GM12872 (cell line): Measurements from ENCODE around the gene MFSD12.

Experiments
- TF ChIP-seq, protein P1 (sequence below): IDR thresholded peaks from 3 replicates; pipeline ENCODE4 v1.5.1; 2011; ENCODE audit warnings: low read depth, mild to moderate bottlenecking, low read length, moderate library complexity; ENCODE audit not compliant: insufficient read depth

Gene MFSD12

DNA sequence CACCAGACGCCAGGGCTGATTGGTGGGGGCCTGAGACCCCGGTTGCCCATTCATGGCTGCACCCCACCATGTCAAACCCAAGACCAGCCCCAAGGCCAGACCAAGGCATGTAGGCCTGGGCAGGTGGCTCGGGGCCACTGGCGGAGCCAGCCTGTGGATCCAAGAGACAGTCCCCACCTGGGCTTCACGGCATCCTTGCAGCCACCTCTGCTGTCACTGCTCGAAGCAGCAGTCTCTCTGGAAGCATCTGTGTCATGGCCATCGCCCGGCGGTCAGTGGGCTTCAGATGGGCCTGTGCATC lies 22.2 kb downstream of the MFSD12 start:
- TF ChIP-seq, protein P1, sequence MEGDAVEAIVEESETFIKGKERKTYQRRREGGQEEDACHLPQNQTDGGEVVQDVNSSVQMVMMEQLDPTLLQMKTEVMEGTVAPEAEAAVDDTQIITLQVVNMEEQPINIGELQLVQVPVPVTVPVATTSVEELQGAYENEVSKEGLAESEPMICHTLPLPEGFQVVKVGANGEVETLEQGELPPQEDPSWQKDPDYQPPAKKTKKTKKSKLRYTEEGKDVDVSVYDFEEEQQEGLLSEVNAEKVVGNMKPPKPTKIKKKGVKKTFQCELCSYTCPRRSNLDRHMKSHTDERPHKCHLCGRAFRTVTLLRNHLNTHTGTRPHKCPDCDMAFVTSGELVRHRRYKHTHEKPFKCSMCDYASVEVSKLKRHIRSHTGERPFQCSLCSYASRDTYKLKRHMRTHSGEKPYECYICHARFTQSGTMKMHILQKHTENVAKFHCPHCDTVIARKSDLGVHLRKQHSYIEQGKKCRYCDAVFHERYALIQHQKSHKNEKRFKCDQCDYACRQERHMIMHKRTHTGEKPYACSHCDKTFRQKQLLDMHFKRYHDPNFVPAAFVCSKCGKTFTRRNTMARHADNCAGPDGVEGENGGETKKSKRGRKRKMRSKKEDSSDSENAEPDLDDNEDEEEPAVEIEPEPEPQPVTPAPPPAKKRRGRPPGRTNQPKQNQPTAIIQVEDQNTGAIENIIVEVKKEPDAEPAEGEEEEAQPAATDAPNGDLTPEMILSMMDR: no peak

DNA sequence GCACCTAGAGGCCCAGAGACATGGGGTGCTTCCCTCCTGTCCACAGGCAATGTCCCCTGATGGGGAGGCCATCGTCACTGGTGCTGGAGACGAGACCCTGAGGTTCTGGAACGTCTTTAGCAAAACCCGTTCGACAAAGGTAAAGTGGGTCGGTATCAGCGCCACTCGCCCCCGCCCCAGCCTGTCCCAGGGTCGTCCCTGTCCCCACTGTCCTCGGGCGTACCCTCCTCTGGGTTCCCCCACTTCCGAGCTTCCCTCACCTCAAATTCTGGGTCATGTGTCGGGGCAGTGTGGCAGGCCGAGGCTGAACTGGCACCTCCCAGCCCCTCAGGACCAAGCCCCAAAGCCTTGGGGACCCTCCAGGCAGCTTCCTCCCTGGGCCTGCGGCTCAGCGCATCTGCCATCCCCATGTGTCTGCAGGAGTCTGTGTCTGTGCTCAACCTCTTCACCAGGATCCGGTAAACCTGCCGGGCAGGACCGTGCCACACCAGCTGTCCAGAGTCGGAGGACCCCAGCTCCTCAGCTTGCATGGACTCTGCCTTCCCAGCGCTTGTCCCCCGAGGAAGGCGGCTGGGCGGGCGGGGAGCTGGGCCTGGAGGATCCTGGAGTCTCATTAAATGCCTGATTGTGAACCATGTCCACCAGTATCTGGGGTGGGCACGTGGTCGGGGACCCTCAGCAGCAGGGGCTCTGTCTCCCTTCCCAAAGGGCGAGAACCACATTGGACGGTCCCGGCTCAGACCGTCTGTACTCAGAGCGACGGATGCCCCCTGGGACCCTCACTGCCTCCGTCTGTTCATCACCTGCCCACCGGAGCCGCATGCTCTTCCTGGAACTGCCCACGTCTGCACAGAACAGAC lies 22.8 kb downstream of the MFSD12 start:
- TF ChIP-seq, protein P1: no peak

DNA sequence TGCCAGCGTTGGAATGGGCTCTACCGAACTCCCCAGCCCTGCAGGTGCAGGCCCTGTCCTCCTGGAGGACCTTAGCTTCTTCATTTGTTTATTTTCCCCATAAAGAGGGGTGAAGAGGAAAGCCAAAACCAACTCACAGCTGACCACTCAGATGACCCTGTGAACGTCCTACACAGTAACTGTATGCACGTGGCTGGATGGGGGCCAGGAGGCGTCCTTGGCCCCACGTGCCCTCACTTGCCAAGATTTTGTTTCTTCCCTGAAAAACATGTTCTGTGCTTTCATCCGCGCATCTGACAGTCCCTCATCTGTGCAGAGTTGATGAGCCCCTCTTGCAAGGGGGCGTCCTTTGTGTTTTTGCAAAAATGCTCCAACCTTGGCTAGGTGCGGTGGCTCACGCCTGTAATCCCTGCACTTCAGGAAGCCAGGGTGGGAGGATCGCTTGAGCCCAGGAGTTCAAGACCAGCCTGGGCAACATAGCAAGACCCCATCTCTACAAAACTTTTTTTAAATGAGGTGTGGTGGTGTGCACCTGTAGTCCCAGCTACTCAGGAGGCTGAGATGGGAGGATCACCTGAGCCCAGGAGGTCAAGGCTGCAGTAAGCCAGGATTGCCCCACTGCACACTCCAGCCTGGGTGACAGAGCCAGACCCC lies 23.7 kb downstream of the MFSD12 start:
- TF ChIP-seq, protein P1: no peak

DNA sequence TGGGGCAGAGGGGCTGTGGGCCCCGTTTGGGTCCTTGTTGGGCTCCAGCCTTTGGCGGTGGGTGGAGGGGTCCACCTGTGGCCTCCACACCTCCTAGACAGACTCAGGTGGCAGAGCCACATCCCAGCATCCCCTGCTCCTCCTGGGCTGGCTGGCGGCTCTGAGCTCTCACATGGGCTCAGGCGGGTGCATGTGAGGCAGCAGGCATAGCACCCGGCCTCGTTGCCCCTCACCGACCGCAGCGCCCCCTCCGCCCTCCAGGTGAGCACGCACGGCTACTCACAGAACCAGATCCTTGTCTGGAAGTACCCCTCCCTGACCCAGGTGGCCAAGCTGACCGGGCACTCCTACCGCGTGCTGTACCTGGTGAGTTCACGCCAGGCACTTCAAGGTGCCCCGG lies 24.4 kb downstream of the MFSD12 start:
- TF ChIP-seq, protein P1: no peak

DNA sequence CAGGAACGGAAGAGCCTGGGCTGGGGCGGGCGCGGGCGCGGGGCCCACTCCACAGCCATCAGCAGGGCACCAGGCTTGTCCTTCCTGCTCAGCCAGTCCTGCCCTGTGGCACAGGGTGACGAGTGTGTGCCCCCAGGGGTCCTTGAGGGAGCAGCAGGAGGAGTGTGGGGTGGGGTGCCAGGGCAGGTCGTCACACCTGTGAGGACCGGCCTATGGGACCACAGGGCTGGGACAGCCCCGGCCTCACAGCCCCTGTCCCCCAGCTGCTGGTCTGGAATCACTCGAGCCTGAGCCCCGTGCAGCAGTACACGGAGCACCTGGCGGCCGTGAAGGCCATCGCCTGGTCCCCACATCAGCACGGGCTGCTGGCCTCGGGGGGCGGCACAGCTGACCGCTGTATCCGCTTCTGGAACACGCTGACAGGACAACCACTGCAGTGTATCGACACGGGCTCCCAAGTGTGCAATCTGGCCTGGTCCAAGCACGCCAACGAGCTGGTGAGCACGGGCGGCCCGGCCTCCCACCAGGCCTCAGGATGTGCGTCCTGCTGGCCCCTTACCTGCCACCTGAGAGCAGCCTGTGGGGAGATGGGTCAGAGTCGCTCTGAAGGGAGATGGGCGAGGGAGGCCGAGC lies 25.1 kb downstream of the MFSD12 start:
- TF ChIP-seq, protein P1: no peak

DNA sequence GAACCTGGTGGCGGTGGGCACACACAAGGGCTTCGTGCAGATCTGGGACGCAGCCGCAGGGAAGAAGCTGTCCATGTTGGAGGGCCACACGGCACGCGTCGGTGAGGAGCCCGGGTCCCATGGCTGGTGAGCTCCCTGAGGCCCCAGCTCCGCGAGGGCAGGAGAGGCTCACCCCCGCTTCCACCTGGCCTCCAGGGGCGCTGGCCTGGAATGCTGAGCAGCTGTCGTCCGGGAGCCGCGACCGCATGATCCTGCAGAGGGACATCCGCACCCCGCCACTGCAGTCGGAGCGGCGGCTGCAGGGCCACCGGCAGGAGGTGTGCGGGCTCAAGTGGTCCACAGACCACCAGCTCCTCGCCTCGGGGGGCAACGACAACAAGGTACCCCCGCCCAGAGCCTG lies 25.7 kb downstream of the MFSD12 start:
- TF ChIP-seq, protein P1: no peak

DNA sequence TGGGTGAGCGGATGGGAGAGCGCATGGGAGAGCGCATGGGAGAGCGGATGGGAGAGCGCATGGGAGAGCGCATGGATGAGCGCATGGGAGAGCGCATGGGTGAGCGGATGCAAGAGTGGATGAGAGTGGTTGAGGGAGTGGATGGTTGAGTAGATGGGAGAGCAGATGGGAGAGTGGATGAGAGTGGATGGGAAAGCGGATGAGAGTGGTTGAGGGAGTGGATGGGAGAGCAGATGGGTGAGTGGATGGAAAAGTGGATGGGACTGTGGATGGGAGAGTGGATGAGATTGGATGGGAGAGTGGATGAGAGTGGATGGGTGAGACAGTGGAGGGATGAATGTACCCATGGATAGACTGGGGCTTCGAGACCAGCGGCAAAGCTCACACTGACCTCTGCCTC lies 27.0 kb downstream of the MFSD12 start:
- TF ChIP-seq, protein P1: no peak
